WI38 (cell line): ENCODE measurements around the gene DCTD.

Experiments
- H3K4me3 ChIP-seq: 2 replicates; pipeline ENCODE4 v1.5.1; 2011; ENCODE audit warnings: low read depth, mild to moderate bottlenecking, control low read depth, low read length
- CTCF ChIP-seq: IDR thresholded peaks from 2 replicates; pipeline ENCODE4 v1.5.1; 2012; ENCODE audit warnings: low read depth, mild to moderate bottlenecking, control low read depth, low read length

Gene DCTD

GRCh38 chr4:182890202-182890601, 27.0 kb downstream of the DCTD start:
- no peak for TF ChIP-seq CTCF
- no peak overlapping the region for H3K4me3 ChIP-seq

GRCh38 chr4:182888891-182889290, 28.3 kb downstream of the DCTD start:
- H3K4me3 ChIP-seq, result no peak overlapping the region
- TF ChIP-seq CTCF, result no peak

GRCh38 chr4:182886768-182887167, 30.4 kb downstream of the DCTD start:
- TF ChIP-seq CTCF, result no peak
- H3K4me3 ChIP-seq, result no peak overlapping the region

GRCh38 chr4:182886205-182886604, 31.0 kb downstream of the DCTD start:
- H3K4me3 ChIP-seq, result no peak overlapping the region
- no peak for TF ChIP-seq CTCF

- H3K4me3 ChIP-seq, result no peak overlapping the region
- TF ChIP-seq CTCF, result no peak
Measured at GRCh38 chr4:182885738-182886077, 31.5 kb downstream of the DCTD start.

- no peak for TF ChIP-seq CTCF
- no peak overlapping the region for H3K4me3 ChIP-seq
Measured at GRCh38 chr4:182885022-182885737, 32.0 kb downstream of the DCTD start.

GRCh38 chr4:182884040-182884439, 33.1 kb downstream of the DCTD start:
- no peak overlapping the region for H3K4me3 ChIP-seq
- TF ChIP-seq CTCF, result no peak
